ENCODE results near the gene D2HGDH. TPM values are rescaled to one million over a fixed set of nuclear protein-coding genes. Genes with fewer than 3 reads are reported as not detected.

The D2HGDH gene
- total and polyA plus RNA-seq, 8 donors: 14.9 to 116 (median 25.6) TPM

DNA sequence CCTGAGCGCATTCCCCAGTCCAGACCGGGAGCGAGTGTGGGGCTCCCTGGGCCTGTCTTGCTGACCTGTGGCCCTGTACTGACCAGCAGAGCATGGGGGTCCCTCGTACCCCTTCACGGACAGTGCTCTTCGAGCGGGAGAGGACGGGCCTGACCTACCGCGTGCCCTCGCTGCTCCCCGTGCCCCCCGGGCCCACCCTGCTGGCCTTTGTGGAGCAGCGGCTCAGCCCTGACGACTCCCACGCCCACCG lies 79.9 kb downstream of the D2HGDH start:
- Histone ChIP-seq H3K4me3 (no peak overlapping the region), H3K4me1 (no peaks in the 10 kb centered on the region), H3K27ac (no peak overlapping the region), H3K27me3 (no peaks in the 10 kb centered on the region), H3K36me3 (no peaks in the 10 kb centered on the region), H3K9me3 (no peaks in the 10 kb centered on the region)
- intact Hi-C loops (cut with DNase I): no loop called here
- ATAC-seq (no peak), DNase-seq (no peak), FAIRE-seq (no peak)
- WGBS, 2 donors: 75 to 81% methylated on average over 17 of the region's 17 CpGs
- TF ChIP-seq CTCF (IDR thresholded peaks at IDR 0.05): no peak

GRCh38 chr2:241814643-241815476 lies 80.4 kb downstream of the D2HGDH start:
- intact Hi-C loops (cut with DNase I): no loop called here
- TF ChIP-seq CTCF (IDR thresholded peaks at IDR 0.05): no peak
- Histone ChIP-seq H3K27ac (no peak overlapping the region), H3K4me1 (no peaks in the 10 kb centered on the region), H3K27me3 (no peaks in the 10 kb centered on the region), H3K36me3 (no peaks in the 10 kb centered on the region), H3K4me3 (no peak overlapping the region), H3K9me3 (no peaks in the 10 kb centered on the region)
- FAIRE-seq (no peak), ATAC-seq (no peak), DNase-seq (peak in 3 of 6 donors; percentile 13 to 61 (median 51))
- 68 to 73% methylated on average over 52 of the region's 52 CpGs for WGBS, 2 donors

GRCh38 chr2:241815477-241816430 lies 81.3 kb downstream of the D2HGDH start:
- no peaks in the 10 kb centered on the region for H3K27me3 ChIP-seq
- H3K36me3 ChIP-seq: no peaks in the 10 kb centered on the region
- no peak for TF ChIP-seq CTCF (IDR thresholded peaks at IDR 0.05)
- H3K27ac ChIP-seq: no peak overlapping the region
- peak in 3 of 6 donors; percentile 25 to 72 (median 51) for DNase-seq
- no peak for ATAC-seq
- FAIRE-seq: no peak
- intact Hi-C loops (cut with DNase I): no loop called here
- H3K4me1 ChIP-seq: no peaks in the 10 kb centered on the region
- WGBS, 2 donors: 72 to 77% methylated on average over 39 to 48 of the region's 48 CpGs
- no peak overlapping the region for H3K4me3 ChIP-seq
- H3K9me3 ChIP-seq: no peaks in the 10 kb centered on the region

DNA sequence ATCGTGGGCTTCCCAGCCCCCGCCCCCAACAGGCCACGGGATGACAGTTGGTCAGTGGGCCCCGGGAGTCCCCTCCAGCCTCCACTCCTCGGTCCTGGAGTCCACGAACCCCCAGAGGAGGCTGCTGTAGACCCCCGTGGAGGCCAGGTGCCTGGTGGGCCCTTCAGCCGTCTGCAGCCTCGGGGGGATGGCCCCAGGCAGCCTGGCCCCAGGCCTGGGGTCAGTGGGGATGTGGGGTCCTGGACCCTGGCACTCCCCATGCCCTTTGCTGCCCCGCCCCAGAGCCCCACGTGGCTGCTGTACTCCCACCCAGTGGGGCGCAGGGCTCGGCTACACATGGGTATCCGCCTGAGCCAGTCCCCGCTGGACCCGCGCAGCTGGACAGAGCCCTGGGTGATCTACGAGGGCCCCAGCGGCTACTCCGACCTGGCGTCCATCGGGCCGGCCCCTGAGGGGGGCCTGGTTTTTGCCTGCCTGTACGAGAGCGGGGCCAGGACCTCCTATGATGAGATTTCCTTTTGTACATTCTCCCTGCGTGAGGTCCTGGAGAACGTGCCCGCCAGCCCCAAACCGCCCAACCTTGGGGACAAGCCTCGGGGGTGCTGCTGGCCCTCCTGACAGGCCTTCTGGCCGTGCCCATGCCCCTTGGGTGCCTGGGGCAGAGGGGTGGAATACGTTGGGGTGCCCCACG lies 82.1 kb downstream of the D2HGDH start:
- no peaks in the 10 kb centered on the region for H3K36me3 ChIP-seq
- FAIRE-seq (no peak), ATAC-seq (no peak), DNase-seq (peak in 2 of 6 donors; percentile 51 to 64)
- TF ChIP-seq CTCF (IDR thresholded peaks at IDR 0.05): no peak
- H3K4me1 ChIP-seq: no peaks in the 10 kb centered on the region
- intact Hi-C loops (cut with DNase I): no loop called here
- no peak overlapping the region for H3K27ac ChIP-seq
- no peaks in the 10 kb centered on the region for H3K9me3 ChIP-seq
- 62 to 66% methylated on average over 33 of the region's 33 CpGs for WGBS, 2 donors
- H3K27me3 ChIP-seq: no peaks in the 10 kb centered on the region
- H3K4me3 ChIP-seq: no peak overlapping the region

Data from pancreas (tissue), 10 donors.